ENCODE measurements around the gene CFAP141. TPM values are rescaled to one million over a fixed set of nuclear protein-coding genes. Genes with fewer than 3 reads are reported as not detected.
"Not testable (repeated sequence)": the region's sequence is repeated elsewhere in the genome, so short reads cannot be mapped to it uniquely, and the experiment has no call there.

CFAP141 gene
- polyA plus RNA-seq, 3 donors: not detected

DNA sequence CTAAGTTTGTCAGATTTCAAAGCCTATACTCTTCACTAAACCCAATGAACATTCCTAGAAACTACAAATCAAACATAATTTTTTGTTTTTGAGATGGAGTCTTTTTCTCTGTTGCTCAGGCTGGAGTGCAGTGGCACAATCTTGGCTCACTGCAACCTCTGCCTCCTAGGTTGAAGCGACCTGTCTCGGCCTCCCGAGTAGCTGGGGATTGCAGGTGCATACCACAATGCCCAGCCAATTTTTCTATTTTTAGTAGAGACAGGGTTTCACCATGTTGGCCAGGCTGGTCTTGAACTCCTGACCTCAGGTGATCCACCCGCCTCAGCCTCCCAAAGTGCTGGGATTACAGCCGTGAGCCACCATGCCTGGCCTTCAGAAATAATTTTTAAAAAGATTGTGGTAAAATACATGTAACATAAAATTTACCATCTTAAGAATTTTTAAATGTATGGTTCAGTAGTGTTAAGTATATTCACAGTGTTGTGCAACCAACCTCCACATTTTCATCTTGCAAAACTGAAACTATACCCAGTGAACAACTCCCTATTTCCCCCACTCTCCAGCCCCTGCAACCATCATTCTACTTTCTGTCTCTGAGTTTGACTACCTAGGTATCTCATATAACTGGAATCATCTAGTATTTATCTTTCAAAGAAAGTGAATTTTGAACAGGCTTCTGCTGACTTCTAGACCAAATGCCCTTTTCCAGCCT, 2.7 kb upstream of the CFAP141 start:
- intact Hi-C loops (cut with micrococcal nuclease): no loop called here
- WGBS (ENCODE audit: insufficient coverage): no CpG with 5 or more reads among the region's 5 CpGs

DNA sequence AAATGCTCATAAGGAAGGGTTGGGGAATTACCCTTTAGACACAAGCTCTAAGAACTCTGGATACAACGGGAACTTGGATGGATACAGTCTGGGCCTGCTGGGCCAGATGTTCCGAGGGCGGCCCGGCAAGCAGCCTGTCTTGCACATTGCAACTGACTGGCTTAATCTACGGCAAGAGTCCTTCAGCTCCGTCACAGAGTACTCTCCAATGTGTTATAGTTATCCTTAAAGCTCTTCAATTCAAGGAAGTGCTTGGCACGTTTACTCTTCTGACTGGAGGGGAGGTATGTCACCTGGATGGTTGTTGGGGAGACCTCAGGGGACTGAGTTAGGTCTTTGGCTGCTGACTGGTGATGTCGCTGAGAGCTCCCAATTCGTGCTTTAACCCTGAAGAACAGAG, 1.1 kb upstream of the CFAP141 start:
- intact Hi-C loops (cut with micrococcal nuclease): no loop called here
- peak overlapping the region in 4 of 7 donors; percentile 27 to 59 (median 58) for H3K27ac Mint-ChIP-seq
- Histone ChIP-seq H3K4me2 (replicated peaks; ENCODE audit: extremely low read depth, low read length, poor library complexity, severe bottlenecking) (no peak overlapping the region), H3K27ac (ENCODE audit: low read depth in 1 of 2, low read length in 2 of 2) (no peak overlapping the region), H2AFZ (ENCODE audit: insufficient read depth, low read depth, low read length, poor library complexity, severe bottlenecking) (no peak overlapping the region), H3K36me3 (replicated peaks in 1 of 2; ENCODE audit: control insufficient read depth in 1 of 2, insufficient read depth in 2 of 2, low read length in 2 of 2) (peaks cover 61 to 70% of the 10 kb centered on the region in 2 donors), H3K9ac (ENCODE audit: insufficient read depth, low read length, poor library complexity, severe bottlenecking) (no peak overlapping the region), H3K27me3 (ENCODE audit: control insufficient read depth in 2 of 2, insufficient read depth in 2 of 2, low read length in 2 of 2) (no peaks in the 10 kb centered on the region), H4K20me1 (ENCODE audit: insufficient read depth, low read length) (peaks cover 19% of the 10 kb centered on the region), H3K4me1 (ENCODE audit: control insufficient read depth in 1 of 2, insufficient read depth in 2 of 2, low read length in 2 of 2) (no peaks in the 10 kb centered on the region), H3K4me3 (replicated peaks in 1 of 3; ENCODE audit: low read depth in 2 of 3, low read length in 3 of 3) (no peak overlapping the region), H3K9me3 (replicated peaks in 1 of 2; ENCODE audit: control insufficient read depth in 1 of 2, insufficient read depth in 1 of 2, low read length in 2 of 2) (no peaks in the 10 kb centered on the region), H3K79me2 (ENCODE audit: insufficient read depth, low read length) (peaks cover 7% of the 10 kb centered on the region)
- 94% methylated on average over 7 of the region's 9 CpGs for WGBS (ENCODE audit: insufficient coverage)
- H3K4me3 Mint-ChIP-seq: no peak overlapping the region
- no peaks in the 10 kb centered on the region for H3K9me3 Mint-ChIP-seq
- no peak for DNase-seq
- peaks cover 0 to 1% (median 0%) of the 10 kb centered on the region in 3 donors for H3K27me3 Mint-ChIP-seq (ENCODE audit: low read depth in 3 of 3)
- TF ChIP-seq, protein P1, sequence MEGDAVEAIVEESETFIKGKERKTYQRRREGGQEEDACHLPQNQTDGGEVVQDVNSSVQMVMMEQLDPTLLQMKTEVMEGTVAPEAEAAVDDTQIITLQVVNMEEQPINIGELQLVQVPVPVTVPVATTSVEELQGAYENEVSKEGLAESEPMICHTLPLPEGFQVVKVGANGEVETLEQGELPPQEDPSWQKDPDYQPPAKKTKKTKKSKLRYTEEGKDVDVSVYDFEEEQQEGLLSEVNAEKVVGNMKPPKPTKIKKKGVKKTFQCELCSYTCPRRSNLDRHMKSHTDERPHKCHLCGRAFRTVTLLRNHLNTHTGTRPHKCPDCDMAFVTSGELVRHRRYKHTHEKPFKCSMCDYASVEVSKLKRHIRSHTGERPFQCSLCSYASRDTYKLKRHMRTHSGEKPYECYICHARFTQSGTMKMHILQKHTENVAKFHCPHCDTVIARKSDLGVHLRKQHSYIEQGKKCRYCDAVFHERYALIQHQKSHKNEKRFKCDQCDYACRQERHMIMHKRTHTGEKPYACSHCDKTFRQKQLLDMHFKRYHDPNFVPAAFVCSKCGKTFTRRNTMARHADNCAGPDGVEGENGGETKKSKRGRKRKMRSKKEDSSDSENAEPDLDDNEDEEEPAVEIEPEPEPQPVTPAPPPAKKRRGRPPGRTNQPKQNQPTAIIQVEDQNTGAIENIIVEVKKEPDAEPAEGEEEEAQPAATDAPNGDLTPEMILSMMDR (IDR thresholded peaks at IDR 0.05): no peak
- peaks cover 5% of the 10 kb centered on the region for H3K4me1 Mint-ChIP-seq
- peaks cover 52 to 72% of the 10 kb centered on the region in 2 donors for H3K36me3 Mint-ChIP-seq

More for the DNA sequence above, 2.7 kb upstream of the CFAP141 start:
- Mint-ChIP-seq H3K9me3 (no peaks in the 10 kb centered on the region), H3K27me3 (ENCODE audit: low read depth in 3 of 3) (no peaks in the 10 kb centered on the region), H3K4me1 (peaks cover 5% of the 10 kb centered on the region), H3K36me3 (peaks cover 65 to 88% of the 10 kb centered on the region in 2 donors), H3K4me3 (no peak overlapping the region), H3K27ac (peak overlapping the region in 4 of 7 donors; percentile 4 to 69 (median 39))
- Histone ChIP-seq H3K27ac (ENCODE audit: low read depth in 1 of 2, low read length in 2 of 2) (peak overlapping the region in 1 of 2 donors; percentile 38), H3K36me3 (replicated peaks in 1 of 2; ENCODE audit: control insufficient read depth in 1 of 2, insufficient read depth in 2 of 2, low read length in 2 of 2) (peaks cover 76 to 86% of the 10 kb centered on the region in 2 donors), H4K20me1 (ENCODE audit: insufficient read depth, low read length) (peaks cover 32% of the 10 kb centered on the region), H3K79me2 (ENCODE audit: insufficient read depth, low read length) (peaks cover 18% of the 10 kb centered on the region), H3K4me3 (replicated peaks in 1 of 3; ENCODE audit: low read depth in 2 of 3, low read length in 3 of 3) (no peak overlapping the region), H3K9me3 (replicated peaks in 1 of 2; ENCODE audit: control insufficient read depth in 1 of 2, insufficient read depth in 1 of 2, low read length in 2 of 2) (no peaks in the 10 kb centered on the region), H2AFZ (ENCODE audit: insufficient read depth, low read depth, low read length, poor library complexity, severe bottlenecking) (no peak overlapping the region), H3K9ac (ENCODE audit: insufficient read depth, low read length, poor library complexity, severe bottlenecking) (no peak overlapping the region), H3K4me2 (replicated peaks; ENCODE audit: extremely low read depth, low read length, poor library complexity, severe bottlenecking) (no peak overlapping the region), H3K27me3 (ENCODE audit: control insufficient read depth in 2 of 2, insufficient read depth in 2 of 2, low read length in 2 of 2) (no peaks in the 10 kb centered on the region), H3K4me1 (ENCODE audit: control insufficient read depth in 1 of 2, insufficient read depth in 2 of 2, low read length in 2 of 2) (no peaks in the 10 kb centered on the region)
- TF ChIP-seq, protein P1 (IDR thresholded peaks at IDR 0.05): no peak
- no peak for DNase-seq

DNA sequence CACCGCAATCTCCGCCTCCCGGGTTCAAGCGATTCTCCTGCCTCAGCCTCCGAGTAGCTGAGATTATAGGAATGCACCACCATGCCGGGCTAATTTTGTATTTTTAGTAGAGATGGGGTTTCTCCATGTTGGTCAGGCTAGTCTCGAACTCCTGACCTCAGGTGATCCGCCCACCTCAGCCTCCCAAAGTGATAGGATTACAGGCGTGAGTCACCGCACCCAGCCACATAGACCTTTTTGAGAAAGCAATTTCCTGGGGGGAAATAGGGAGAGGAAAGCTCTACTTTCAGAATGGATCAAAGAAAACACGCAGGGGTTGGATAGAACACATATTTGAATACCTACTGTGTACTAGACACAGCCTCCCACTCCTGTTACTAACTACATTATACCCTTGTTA, 355 bp downstream of the CFAP141 start:
- H3K9me3 Mint-ChIP-seq; H3K4me1 Mint-ChIP-seq; H3K79me2 ChIP-seq (ENCODE audit: insufficient read depth, low read length); H3K4me3 ChIP-seq (replicated peaks in 1 of 3; ENCODE audit: low read depth in 2 of 3, low read length in 3 of 3); H2AFZ ChIP-seq (ENCODE audit: insufficient read depth, low read depth, low read length, poor library complexity, severe bottlenecking); intact Hi-C loops (cut with micrococcal nuclease); H3K27me3 ChIP-seq (ENCODE audit: control insufficient read depth in 2 of 2, insufficient read depth in 2 of 2, low read length in 2 of 2); H3K4me1 ChIP-seq (ENCODE audit: control insufficient read depth in 1 of 2, insufficient read depth in 2 of 2, low read length in 2 of 2); H3K27ac ChIP-seq (ENCODE audit: low read depth in 1 of 2, low read length in 2 of 2); H3K4me2 ChIP-seq (replicated peaks; ENCODE audit: extremely low read depth, low read length, poor library complexity, severe bottlenecking); H3K9ac ChIP-seq (ENCODE audit: insufficient read depth, low read length, poor library complexity, severe bottlenecking); DNase-seq; H3K9me3 ChIP-seq (replicated peaks in 1 of 2; ENCODE audit: control insufficient read depth in 1 of 2, insufficient read depth in 1 of 2, low read length in 2 of 2); H3K27me3 Mint-ChIP-seq (ENCODE audit: low read depth in 3 of 3): not testable (repeated sequence)
- Histone ChIP-seq H3K36me3 (replicated peaks in 1 of 2; ENCODE audit: control insufficient read depth in 1 of 2, insufficient read depth in 2 of 2, low read length in 2 of 2) (peaks cover 48 to 57% of the 10 kb centered on the region in 2 donors), H4K20me1 (ENCODE audit: insufficient read depth, low read length) (peaks cover 19% of the 10 kb centered on the region)
- Mint-ChIP-seq H3K36me3 (peaks cover 44 to 57% of the 10 kb centered on the region in 2 donors), H3K27ac (peak overlapping the region in 4 of 7 donors; percentile 58 to 77 (median 68)), H3K4me3 (peak overlapping the region in 1 of 2 donors; percentile 51)
- WGBS (ENCODE audit: insufficient coverage): no CpG with 5 or more reads among the region's 11 CpGs

Data from CD14-positive monocyte (primary cell).